Ascending aorta (tissue), 2 donors: ENCODE results near the gene PSORS1C2. TPM values are rescaled to one million over a fixed set of nuclear protein-coding genes. Genes with fewer than 3 reads are reported as not detected.
"Not testable (repeated sequence)": the region's sequence is repeated elsewhere in the genome, so short reads cannot be mapped to it uniquely, and the experiment has no call there.

Experiments
- DNase-seq, 2 donors: peaks; one replicate each; pipeline ENCODE4 v3.0.0-alpha.2; 2019; ENCODE audit warnings: low spot score in 2 of 2
- H3K27ac ChIP-seq, 2 donors: fragments of 200-600 bp; sonication (generic); one replicate each; pipeline ENCODE4 v1.5.1; 2016 to 2017; ENCODE audit warnings: mild to moderate bottlenecking in 1 of 2
- H3K27me3 ChIP-seq: fragments of 200-600 bp; sonication (generic); one replicate; pipeline ENCODE4 v1.5.1; 2017
- H3K36me3 ChIP-seq, 2 donors: fragments of 200-600 bp; sonication (generic); one replicate each; pipeline ENCODE4 v1.5.1; 2016
- H3K4me1 ChIP-seq, 2 donors: fragments of 200-600 bp; sonication (generic); one replicate each; pipeline ENCODE4 v1.5.1; 2016 to 2017; ENCODE audit warnings: mild to moderate bottlenecking in 1 of 2
- H3K4me3 ChIP-seq, 2 donors: fragments of 200-600 bp; sonication (generic); one replicate each; pipeline ENCODE4 v1.5.1; 2016 to 2017; ENCODE audit warnings: mild to moderate bottlenecking in 1 of 2
- H3K9me3 ChIP-seq, 2 donors: fragments of 200-600 bp; sonication (generic); one replicate each; pipeline ENCODE4 v1.5.1; 2016
- CTCF ChIP-seq, 3 experiments: fragments of 200-600 bp in 2 of 3; fragments of 450-650 bp in 1 of 3; sonication (generic) in 2 of 3; IDR thresholded peaks; one replicate each; pipeline ENCODE4 v1.5.1; 2016 to 2019; ENCODE audit warnings: antibody characterized with exemption in 3 of 3, mild to moderate bottlenecking in 1 of 3, moderate library complexity in 1 of 3
- intact Hi-C: fragments of 100-400 bp; cut with DNase I; formaldehyde crosslinking; loops from one replicate; pipeline ENCODE4 v1.15.1; 2023
- total RNA-seq: library from RNA; depleted of rRNA; stranded (reverse); fragments of >200 nt; gene quantifications from one replicate; pipeline ENCODE4 v1.1.0, GENCODE V29; 2016

PSORS1C2 gene
- total RNA-seq, 1 donor from 2014 or later = 5.2 TPM

DNA sequence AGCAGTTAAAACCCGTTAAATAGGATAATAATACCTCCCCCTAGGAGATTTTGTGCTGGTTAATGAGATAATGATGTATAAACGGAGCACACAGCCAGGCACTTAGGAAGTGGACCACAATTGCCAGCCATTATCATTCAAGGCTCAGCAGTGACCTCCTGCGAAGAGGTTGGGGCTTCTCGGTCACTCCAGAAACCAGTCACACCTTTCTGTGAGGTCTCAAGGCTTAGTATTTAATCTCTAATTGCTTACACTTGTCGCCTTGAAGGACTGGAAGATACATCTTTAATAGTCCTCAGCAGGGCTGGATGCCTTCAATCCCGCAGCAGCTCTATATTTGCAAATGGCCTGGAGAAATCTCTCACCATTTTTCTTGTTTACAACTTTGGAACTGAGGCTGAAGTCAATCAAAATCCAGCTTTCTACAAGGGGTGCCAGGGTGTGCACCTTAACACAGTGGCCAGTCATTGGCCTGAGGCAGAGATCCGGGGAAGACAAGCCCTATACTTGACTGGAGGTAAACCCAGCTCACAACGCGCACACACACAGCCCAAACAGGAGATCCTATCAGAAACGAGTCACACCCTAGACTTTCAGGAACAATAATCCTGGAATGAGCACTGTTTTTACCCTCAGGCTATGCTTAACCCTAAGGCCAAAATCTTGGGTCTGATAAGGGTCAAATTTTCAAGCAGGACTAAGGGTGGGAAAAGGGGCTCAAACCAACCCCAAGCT lies 30.4 kb upstream of the PSORS1C2 start:
- Histone ChIP-seq H3K9me3 (no peaks in the 10 kb centered on the region), H3K27ac (no peak overlapping the region), H3K36me3 (no peaks in the 10 kb centered on the region), H3K27me3 (no peaks in the 10 kb centered on the region), H3K4me3 (no peak overlapping the region), H3K4me1 (no peaks in the 10 kb centered on the region)
- TF ChIP-seq CTCF (IDR thresholded peaks at IDR 0.05) = no peak
- intact Hi-C loops = no loop called here
- no peak for DNase-seq

DNA sequence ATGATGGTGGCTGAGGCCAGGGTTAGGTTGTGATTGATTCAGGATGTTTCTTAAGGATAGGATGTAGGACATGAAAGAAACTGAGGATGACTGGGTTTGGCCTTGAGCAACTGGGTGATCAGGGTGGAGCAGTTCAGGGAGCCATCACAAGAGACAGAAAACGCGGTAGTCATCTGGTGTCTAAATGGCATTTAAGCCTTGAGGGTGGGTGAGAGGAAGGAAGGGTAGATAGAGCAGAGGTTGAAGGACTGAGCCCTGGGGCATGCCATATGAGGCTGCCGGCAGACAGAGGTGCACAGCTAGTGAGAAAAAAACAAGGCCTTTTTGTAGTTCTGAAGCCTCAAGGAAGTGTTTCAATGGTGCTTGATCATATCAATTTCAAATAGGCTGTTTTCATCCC lies 29.7 kb upstream of the PSORS1C2 start:
- H3K4me3 ChIP-seq = no peak overlapping the region
- intact Hi-C loops = no loop called here
- no peak for TF ChIP-seq CTCF (IDR thresholded peaks at IDR 0.05)
- no peaks in the 10 kb centered on the region for H3K4me1 ChIP-seq
- no peaks in the 10 kb centered on the region for H3K27me3 ChIP-seq
- DNase-seq = no peak
- H3K36me3 ChIP-seq = no peaks in the 10 kb centered on the region
- no peak overlapping the region for H3K27ac ChIP-seq
- H3K9me3 ChIP-seq = no peaks in the 10 kb centered on the region

DNA sequence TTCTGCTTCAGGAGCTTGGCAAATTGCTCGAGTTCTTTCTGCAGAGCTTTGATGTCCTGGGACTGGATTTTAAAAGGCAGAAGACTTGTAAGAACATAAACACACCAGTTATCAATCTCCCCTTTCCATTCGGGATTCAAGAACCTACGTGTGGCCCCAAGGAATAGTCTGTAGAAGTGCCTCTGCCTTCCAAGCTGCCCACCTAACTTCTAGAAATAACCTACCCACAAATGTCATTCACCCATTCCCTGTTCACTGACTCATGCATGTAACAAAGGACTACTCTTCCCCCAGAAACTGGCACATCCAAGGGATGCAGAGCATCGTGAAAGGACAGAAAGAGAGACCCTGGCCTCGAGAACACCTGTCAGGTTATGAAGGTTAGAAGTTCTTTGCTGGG lies 27.1 kb upstream of the PSORS1C2 start:
- DNase-seq = no peak
- no peaks in the 10 kb centered on the region for H3K9me3 ChIP-seq
- H3K27me3 ChIP-seq = no peaks in the 10 kb centered on the region
- no peak overlapping the region for H3K4me3 ChIP-seq
- H3K4me1 ChIP-seq = no peaks in the 10 kb centered on the region
- TF ChIP-seq CTCF (IDR thresholded peaks at IDR 0.05) = no peak
- intact Hi-C loops = no loop called here
- no peak overlapping the region for H3K27ac ChIP-seq
- H3K36me3 ChIP-seq = no peaks in the 10 kb centered on the region

DNA sequence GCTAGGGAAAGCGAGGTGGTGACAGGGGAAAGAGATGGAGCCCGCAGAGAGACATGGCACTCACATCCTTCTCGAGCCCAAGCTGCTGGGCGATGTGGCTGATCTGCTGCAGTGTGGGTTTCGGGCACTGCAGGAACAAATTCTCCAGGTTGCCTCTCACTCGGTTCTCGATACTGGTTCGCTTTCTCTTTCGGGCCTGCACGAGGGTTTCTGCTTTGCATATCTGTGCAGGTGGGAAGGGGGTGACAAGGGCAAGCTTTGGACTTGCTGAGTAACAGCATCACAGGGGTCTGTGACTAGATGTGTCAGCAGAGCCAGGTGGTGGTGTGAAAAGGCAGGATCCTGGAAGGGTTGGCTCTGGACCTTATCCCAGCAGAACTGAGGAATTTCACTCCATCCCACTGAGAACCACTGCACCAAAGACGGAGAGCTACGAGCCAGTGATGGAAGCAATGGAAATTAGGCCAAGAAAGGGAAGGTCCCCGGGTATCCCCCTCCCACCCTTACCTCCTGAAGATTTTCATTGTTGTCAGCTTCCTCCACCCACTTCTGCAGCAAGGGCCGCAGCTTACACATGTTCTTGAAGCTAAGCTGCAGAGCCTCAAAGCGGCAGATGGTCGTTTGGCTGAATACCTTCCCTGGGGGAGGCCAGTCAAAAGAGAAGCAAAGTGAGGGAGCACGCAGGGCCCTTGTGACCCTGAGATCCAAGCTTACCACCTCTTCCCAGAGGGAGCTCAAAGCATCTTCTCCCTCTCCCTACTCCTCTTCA lies 26.4 kb upstream of the PSORS1C2 start:
- intact Hi-C loops = not testable (repeated sequence)

GRCh38 chr6:31164475-31165063 lies 25.7 kb upstream of the PSORS1C2 start:
- H3K9me3 ChIP-seq, intact Hi-C loops, H3K4me1 ChIP-seq, H3K27me3 ChIP-seq, H3K27ac ChIP-seq, DNase-seq, H3K4me3 ChIP-seq, H3K36me3 ChIP-seq: not testable (repeated sequence)

More for the DNA sequence above, 26.4 kb upstream of the PSORS1C2 start:
- not testable (repeated sequence) for H3K9me3 ChIP-seq, DNase-seq, H3K4me3 ChIP-seq, H3K4me1 ChIP-seq, H3K36me3 ChIP-seq, H3K27me3 ChIP-seq, H3K27ac ChIP-seq

DNA sequence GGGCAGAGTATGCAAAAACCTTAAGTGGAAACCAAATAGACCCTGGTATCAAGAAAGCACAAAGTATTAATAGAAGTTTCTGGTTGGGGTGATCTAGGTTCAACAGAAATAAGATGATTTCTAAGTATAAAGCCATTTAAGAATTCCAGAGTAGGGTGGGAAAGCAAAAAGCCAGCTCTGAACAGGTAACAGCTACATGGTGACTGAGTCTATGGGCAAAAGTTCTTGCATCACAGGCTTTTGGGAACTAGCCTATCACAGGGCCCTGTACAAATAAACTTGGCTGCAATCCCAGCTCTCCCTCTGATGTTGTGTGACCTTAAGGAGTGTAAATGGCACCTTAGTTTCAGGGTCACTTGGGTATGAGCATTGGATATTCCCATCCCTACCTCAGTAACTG lies 25.1 kb upstream of the PSORS1C2 start:
- DNase-seq = no peak
- TF ChIP-seq CTCF (IDR thresholded peaks at IDR 0.05) = no peak
- H3K36me3 ChIP-seq = no peaks in the 10 kb centered on the region
- no peak overlapping the region for H3K4me3 ChIP-seq
- H3K4me1 ChIP-seq = peaks cover 0 to 8% of the 10 kb centered on the region in 2 donors
- no peaks in the 10 kb centered on the region for H3K27me3 ChIP-seq
- no peak overlapping the region for H3K27ac ChIP-seq
- intact Hi-C loops = no loop called here
- H3K9me3 ChIP-seq = no peaks in the 10 kb centered on the region
